Type B pancreatic cell (in vitro differentiated cells): ENCODE results near the gene ATL2. TPM values are rescaled to one million over a fixed set of nuclear protein-coding genes. Genes with fewer than 3 reads are reported as not detected.
"Not testable (repeated sequence)": the region's sequence is repeated elsewhere in the genome, so short reads cannot be mapped to it uniquely, and the experiment has no call there.

ENCODE experiments used
- DNase-seq: peaks from one replicate; pipeline ENCODE4 v3.0.0; 2021; ENCODE audit warnings: mixed read lengths; ENCODE audit not compliant: unreplicated experiment; ENCODE audit errors: extremely low spot score
- H3K27ac Mint-ChIP-seq: 2 replicates; pipeline ENCODE4 v1.8.0; 2021; ENCODE audit warnings: mild to moderate bottlenecking, mixed read lengths
- H3K27me3 Mint-ChIP-seq: 2 replicates; pipeline ENCODE4 v1.8.0; 2021; ENCODE audit warnings: mixed read lengths
- H3K36me3 Mint-ChIP-seq: 2 replicates; pipeline ENCODE4 v1.8.0; 2021; ENCODE audit warnings: mixed read lengths
- H3K4me1 Mint-ChIP-seq: one replicate; pipeline ENCODE4 v1.8.0; 2021; ENCODE audit warnings: mixed read lengths; ENCODE audit not compliant: unreplicated experiment
- H3K4me3 Mint-ChIP-seq: 2 replicates; pipeline ENCODE4 v1.8.0; 2021; ENCODE audit warnings: mild to moderate bottlenecking, mixed read lengths
- H3K9me3 Mint-ChIP-seq: 2 replicates; pipeline ENCODE4 v1.8.0; 2021; ENCODE audit warnings: mixed read lengths
- total RNA-seq: library from RNA; stranded (reverse); gene quantifications from 2 replicates; pipeline ENCODE4 v1.2.1, GENCODE V29; 2021; ENCODE audit warnings: low replicate concordance
- TF ChIP-seq, protein P1 (sequence below): fragments of 200-600 bp; sonication (generic); conservative IDR thresholded peaks from 2 replicates; pipeline ENCODE4 v1.5.0; 2021; ENCODE audit warnings: antibody characterized with exemption, mild to moderate bottlenecking

Gene ATL2
- total RNA-seq, 1 donor from 2014 or later = 62.6 TPM

DNA sequence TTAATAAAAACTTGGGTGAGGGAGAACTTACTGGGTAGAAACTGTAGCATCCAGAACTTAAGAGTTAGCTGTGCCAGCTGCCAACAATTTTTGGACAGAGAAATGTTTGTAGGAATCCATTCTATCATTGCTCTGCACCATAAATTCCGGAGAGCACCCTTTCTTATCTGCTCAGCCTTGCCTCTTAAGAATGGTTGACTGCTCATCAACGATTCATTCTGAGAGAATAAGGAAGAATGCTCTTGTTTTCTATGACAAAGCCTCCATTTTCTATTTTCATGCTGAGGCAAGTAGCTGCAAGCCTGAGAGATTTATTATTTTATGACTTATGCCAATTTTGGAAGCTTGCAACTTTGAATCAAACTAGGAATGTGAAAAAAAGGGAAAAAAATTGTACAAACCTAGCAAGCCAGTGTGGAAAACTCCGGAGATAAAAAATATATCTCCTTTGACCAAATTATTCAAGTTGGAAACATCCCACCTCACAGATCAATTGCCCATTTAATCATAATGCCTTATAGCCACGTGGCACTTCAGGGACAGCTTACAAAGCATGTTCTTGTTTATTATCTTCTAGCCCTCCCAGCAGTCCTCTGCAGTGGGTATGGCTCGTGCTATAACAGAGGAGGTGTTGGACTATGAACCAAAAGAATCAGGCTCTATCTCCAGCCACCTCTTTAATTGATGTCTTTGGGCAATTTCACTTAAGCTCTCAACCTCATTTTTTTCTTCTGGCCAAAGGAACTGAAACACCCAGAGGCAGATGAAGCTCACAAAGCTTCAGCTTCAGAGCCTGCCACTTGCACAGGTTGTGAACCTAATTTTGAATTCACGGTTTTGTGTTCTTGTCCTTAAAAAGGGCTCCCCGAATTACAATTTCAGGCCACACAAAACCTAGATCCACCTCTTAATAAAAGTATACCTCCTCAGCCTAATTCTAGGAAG, 40.9 kb upstream of the ATL2 start:
- TF ChIP-seq, protein P1, sequence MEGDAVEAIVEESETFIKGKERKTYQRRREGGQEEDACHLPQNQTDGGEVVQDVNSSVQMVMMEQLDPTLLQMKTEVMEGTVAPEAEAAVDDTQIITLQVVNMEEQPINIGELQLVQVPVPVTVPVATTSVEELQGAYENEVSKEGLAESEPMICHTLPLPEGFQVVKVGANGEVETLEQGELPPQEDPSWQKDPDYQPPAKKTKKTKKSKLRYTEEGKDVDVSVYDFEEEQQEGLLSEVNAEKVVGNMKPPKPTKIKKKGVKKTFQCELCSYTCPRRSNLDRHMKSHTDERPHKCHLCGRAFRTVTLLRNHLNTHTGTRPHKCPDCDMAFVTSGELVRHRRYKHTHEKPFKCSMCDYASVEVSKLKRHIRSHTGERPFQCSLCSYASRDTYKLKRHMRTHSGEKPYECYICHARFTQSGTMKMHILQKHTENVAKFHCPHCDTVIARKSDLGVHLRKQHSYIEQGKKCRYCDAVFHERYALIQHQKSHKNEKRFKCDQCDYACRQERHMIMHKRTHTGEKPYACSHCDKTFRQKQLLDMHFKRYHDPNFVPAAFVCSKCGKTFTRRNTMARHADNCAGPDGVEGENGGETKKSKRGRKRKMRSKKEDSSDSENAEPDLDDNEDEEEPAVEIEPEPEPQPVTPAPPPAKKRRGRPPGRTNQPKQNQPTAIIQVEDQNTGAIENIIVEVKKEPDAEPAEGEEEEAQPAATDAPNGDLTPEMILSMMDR = no peak
- no peak for DNase-seq
- Mint-ChIP-seq H3K4me3 (no peak overlapping the region), H3K27ac (no peak overlapping the region), H3K4me1 (peaks cover 6% of the 10 kb centered on the region), H3K27me3 (no peaks in the 10 kb centered on the region), H3K36me3 (no peaks in the 10 kb centered on the region), H3K9me3 (peaks cover 5% of the 10 kb centered on the region)

DNA sequence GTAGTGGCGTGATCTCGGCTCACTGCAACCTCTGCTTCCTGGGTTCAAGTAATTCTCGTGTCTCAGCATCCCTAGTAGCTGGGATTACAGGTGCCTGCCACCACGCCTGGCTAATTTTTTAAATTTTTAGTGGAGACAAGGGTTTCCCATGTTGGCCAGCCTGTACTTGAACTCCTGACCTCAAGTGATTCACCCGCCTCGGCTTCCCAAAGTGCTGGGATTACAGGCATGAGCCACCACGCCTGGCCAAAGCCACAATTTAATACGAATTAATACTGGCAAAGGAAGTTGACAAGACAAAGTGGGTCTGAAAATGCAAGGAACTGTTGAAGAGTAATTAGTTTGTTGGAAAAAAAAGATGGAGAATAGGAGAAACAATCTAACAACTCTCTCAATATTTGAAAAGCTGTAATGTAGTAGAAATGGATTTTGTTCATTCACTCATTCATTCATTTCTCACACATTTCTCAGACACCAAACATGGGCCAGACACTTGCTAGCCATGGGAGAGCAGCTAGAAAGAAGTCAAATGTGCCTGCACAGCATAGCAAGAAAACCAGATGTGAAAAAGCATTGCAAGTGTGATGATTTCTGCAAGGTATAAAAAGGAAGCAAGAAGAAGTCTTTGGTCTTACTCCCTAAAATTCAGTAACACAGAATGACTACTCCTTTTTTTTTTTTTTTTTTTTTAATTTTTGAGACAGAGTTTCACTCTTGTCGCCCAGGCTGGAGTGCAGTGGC, 39.4 kb upstream of the ATL2 start:
- no peak for DNase-seq
- H3K4me3 Mint-ChIP-seq = no peak overlapping the region
- TF ChIP-seq, protein P1 = no peak
- peaks cover under 1% of the 10 kb centered on the region for H3K4me1 Mint-ChIP-seq
- no peak overlapping the region for H3K27ac Mint-ChIP-seq
- no peaks in the 10 kb centered on the region for H3K27me3 Mint-ChIP-seq
- H3K36me3 Mint-ChIP-seq = peaks cover 4% of the 10 kb centered on the region
- peaks cover 13% of the 10 kb centered on the region for H3K9me3 Mint-ChIP-seq

DNA sequence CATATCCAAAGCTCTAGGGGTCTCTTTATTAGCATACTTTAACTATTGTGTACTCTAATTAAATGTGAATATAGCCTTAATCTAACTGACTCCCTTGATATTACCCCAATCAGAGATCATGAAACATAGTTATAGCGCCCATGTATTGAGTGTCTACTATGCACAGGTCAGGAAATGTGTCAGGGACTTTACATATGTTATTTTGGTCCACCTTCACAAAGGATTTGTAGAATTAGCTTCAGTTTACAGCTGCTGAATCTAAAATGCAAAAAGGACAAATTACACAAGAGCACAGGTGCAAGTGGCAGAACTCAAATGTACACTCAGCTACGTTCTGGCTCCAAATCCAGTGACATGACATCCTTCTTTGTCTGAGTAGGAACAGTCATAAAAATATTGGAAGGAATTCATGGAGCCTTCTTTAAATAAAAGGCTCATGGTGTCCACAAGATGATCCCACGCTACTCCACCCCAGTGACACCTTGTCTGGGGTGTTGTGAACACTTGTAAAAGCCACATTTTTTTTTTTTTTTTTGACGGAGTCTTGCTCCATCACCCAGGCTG, 38.7 kb upstream of the ATL2 start:
- no peak overlapping the region for H3K27ac Mint-ChIP-seq
- TF ChIP-seq, protein P1 = no peak
- H3K9me3 Mint-ChIP-seq = peaks cover 13% of the 10 kb centered on the region
- H3K27me3 Mint-ChIP-seq = no peaks in the 10 kb centered on the region
- H3K4me3 Mint-ChIP-seq = no peak overlapping the region
- H3K4me1 Mint-ChIP-seq = no peaks in the 10 kb centered on the region
- peaks cover 4% of the 10 kb centered on the region for H3K36me3 Mint-ChIP-seq
- DNase-seq = no peak

DNA sequence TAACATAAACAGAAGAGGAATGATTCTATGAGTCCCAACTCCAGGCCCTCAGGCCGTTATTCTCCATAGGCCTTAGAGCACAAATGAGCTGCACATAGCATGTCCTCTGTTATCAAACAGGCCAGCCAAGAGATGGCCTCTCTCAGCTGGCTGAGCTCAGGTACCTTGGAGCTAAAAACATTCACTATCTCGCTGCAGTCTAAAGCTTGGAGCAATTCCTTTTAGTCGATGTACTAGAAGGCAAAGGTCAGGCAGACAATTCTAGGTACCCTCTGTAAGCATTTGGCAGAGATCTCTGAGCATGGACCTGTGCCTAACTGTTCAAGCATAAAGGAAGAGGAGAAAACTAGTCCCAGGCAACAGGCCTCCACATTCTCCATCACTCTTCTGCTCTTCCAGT, 38.0 kb upstream of the ATL2 start:
- no peaks in the 10 kb centered on the region for H3K27me3 Mint-ChIP-seq
- H3K9me3 Mint-ChIP-seq = peaks cover 13% of the 10 kb centered on the region
- TF ChIP-seq, protein P1 = no peak
- H3K36me3 Mint-ChIP-seq = peaks cover 4% of the 10 kb centered on the region
- H3K4me3 Mint-ChIP-seq = no peak overlapping the region
- no peak overlapping the region for H3K27ac Mint-ChIP-seq
- no peak for DNase-seq
- no peaks in the 10 kb centered on the region for H3K4me1 Mint-ChIP-seq

DNA sequence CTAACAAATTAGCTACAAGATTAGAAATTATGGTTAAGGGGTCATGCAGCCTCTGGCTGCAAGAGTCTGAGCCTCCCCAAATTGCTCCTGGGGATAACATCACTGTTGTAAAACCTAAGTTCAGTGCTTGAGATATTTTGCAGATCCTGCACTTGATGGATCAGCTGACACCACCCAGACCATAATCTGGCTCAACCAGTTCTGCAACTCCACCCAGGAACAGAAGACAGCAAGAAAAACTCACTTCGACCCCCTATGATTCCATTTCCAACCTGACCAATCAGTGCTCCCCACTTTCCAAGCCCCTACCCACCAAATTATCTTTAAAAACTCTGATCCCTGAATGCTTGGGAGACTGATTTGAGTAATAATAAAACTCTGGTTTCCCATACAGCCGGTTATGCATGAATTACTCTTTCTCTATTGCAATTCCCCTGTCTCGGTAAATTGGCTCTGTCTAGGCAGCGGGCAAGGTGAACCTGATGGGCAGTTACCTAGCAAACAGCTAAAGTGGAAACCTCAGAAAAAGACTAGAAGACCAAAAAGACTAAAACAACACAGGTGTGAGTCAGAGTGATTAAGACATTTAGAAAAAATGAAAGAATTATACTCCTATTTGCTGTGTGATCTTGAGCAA, 35.3 kb upstream of the ATL2 start:
- H3K36me3 Mint-ChIP-seq, DNase-seq, H3K4me1 Mint-ChIP-seq, H3K27me3 Mint-ChIP-seq: not testable (repeated sequence)
- Mint-ChIP-seq H3K9me3 (peaks cover 13% of the 10 kb centered on the region), H3K4me3 (peak overlapping the region; percentile 28), H3K27ac (peak overlapping the region; percentile 44)
